Epithelial cell of esophagus (primary cell): ENCODE measurements around the gene CALML6.

ENCODE experiments used
- DNase-seq: peaks from one replicate; pipeline ENCODE4 v3.0.0; 2010; ENCODE audit warnings: low read depth
- H3K4me3 ChIP-seq: 2 replicates; pipeline ENCODE4 v1.5.1; 2011; ENCODE audit warnings: mild to moderate bottlenecking, low read length, control low read depth
- TF ChIP-seq, protein P1 (sequence below): IDR thresholded peaks from 2 replicates; pipeline ENCODE4 v1.5.1; 2011; ENCODE audit warnings: low read depth, mild to moderate bottlenecking, low read length, control low read depth, inconsistent platforms; ENCODE audit not compliant: insufficient read depth; ENCODE audit errors: missing control alignments

The CALML6 gene

DNA sequence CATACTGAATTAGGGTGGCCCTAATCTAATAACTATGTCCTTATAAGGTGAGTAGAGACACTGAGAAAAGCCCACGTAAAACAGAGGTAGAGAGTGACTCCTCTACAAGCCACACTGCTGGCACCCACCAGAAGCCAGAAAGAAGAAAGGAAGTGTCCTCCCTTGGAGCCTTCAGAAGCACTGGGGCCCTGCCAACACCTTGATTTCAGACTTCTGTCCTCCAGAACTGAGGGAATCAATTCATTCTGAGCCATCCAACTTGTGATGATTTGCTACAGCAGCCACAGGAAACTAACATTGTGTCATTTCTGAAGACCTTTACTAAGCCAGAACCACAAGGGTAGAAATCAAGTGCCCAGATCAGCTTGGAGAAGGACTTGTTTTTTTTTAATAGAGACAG is 39.1 kb upstream of the CALML6 start:
- TF ChIP-seq, protein P1, sequence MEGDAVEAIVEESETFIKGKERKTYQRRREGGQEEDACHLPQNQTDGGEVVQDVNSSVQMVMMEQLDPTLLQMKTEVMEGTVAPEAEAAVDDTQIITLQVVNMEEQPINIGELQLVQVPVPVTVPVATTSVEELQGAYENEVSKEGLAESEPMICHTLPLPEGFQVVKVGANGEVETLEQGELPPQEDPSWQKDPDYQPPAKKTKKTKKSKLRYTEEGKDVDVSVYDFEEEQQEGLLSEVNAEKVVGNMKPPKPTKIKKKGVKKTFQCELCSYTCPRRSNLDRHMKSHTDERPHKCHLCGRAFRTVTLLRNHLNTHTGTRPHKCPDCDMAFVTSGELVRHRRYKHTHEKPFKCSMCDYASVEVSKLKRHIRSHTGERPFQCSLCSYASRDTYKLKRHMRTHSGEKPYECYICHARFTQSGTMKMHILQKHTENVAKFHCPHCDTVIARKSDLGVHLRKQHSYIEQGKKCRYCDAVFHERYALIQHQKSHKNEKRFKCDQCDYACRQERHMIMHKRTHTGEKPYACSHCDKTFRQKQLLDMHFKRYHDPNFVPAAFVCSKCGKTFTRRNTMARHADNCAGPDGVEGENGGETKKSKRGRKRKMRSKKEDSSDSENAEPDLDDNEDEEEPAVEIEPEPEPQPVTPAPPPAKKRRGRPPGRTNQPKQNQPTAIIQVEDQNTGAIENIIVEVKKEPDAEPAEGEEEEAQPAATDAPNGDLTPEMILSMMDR: no peak
- DNase-seq: no peak
- H3K4me3 ChIP-seq: no peak overlapping the region

DNA sequence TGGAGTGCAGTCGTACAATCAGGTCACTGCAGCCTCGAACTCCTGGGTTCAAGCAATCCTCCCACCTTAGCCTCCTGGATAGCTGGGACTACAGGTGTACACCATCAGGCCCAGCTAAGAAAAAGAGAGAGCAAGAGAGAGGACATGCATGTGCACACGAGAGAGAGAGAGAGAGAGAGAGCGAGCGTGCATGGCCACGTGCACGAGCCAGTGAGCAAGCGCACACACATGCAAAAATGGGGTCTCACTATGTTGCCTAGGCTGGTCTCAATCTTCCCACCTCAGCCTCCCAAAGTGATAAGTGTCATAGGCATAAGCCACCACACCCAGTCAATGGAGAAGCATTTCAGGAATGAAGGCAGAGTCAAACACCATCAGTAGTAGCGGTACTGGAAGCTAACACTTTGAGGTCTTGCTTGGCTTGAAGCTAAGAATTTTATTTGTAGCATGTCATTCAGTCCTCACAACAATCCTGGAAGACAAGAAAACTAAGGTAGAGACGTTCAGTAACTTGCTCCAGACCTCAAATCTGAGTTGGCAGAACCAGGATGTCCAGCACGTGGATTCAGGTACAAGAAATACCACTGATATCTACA is 38.6 kb upstream of the CALML6 start:
- no peak overlapping the region for H3K4me3 ChIP-seq
- DNase-seq: no peak
- TF ChIP-seq, protein P1: no peak

DNA sequence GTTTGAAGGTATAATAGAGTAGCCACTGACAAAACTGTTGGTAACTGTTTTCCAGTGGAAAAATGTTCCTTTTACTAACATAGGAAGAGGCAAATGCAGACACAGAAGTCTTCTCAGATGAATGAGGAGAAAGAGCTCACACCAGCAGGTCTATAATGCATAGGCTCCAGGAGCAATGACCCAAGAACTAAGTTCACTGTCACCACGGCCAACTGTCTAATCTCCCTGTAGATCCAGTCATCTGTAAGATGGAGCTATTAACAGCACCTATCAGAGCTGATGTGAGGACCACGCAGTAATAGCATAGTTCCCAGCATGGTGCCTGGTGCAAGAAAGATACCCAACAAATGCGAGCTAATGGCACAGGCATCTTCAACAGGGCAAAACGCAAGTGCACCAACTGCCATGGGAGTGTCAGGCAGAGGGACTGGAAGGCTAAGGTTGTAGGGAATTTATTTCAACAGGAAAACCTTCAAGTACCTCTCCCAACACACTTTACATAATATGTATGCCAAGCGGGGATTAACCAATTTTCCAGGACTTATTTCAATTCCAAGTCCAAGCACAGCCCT is 37.1 kb upstream of the CALML6 start:
- no peak overlapping the region for H3K4me3 ChIP-seq

DNA sequence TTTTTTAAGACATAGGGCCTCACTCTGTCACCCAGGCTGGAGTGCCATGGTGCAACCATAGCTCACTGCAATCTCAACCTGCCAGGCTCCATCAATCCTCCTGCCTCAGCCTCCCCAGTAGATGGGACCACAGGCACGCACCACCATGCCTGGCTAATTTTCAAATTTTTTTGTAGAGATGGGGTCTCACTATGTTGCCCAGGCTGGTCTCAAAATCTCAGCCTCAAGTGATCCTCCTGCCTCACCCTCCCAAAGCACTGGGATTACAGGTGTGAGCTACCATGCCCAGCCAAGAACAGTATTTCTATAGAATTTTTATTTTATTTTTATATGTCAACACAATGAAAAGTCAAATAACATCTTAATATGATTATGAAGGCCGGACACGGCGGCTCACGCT is 35.1 kb upstream of the CALML6 start:
- H3K4me3 ChIP-seq: no peak overlapping the region
- DNase-seq: no peak
- TF ChIP-seq, protein P1: no peak

More for the DNA sequence above, 37.1 kb upstream of the CALML6 start:
- TF ChIP-seq, protein P1: no peak
- DNase-seq: no peak

DNA sequence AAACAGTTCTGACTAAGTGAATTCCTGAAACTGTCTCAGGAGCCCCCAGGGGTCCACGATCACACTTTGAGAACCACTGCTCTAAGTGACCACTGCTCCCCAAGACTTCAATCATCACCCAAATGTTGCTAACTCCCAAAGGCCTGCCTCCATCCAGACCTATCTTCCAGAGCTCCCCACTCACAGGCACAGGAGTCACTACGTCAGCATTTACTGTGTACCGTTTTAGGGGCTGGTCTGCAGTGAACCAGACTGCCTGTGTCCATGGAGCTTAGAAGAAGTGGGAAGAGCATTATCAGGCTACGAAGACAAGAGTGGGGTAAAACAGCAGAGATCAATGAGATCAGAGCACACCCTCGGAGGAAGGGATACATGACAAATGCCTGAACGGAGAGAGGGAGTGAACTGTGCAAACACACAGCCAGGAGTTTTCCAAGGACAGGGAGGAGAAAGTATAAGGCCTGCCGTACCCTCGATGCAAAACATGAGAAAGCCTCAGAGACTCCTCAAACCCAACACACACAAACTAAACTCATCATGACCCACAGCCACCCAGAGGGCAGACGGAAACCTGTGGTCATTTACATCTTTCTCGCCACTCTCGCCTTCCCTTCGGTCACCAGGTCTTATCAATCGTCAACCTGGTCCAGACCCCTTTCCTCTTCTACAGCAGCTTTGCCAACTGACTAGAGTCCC is 34.3 kb upstream of the CALML6 start:
- H3K4me3 ChIP-seq: no peak overlapping the region
- TF ChIP-seq, protein P1: no peak
- no peak for DNase-seq

DNA sequence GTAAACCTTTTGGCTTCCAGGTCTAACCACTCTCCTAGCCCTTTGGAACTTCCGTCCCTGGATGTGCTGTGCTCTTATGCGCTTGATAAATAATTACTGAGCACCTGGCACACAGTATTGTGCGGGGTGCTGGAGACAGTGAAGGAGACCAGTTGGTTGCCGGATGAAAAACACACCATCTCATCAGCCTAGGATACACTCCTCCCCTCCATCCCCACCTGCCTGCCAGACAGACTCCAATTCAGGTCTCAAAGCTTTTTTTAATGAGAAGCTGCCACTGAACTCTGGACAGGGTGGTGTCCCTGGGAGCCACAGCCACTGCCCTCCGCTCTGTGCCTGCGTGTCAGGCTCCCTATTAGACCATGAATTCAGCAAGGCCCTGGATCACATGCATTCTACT is 33.3 kb upstream of the CALML6 start:
- no peak for DNase-seq
- no peak overlapping the region for H3K4me3 ChIP-seq
- TF ChIP-seq, protein P1: no peak
